C4-2B (cell line): ENCODE results near the gene MICAL2.

Experiments
- H3K27ac ChIP-seq: fragments of 450-650 bp; 2 replicates; pipeline ENCODE4 v1.5.1; 2017
- ZFX ChIP-seq: fragments of 450-650 bp; IDR thresholded peaks from 2 replicates; pipeline ENCODE4 v1.6.1; 2017
- TF ChIP-seq, protein P1 (sequence below): fragments of 450-650 bp; conservative IDR thresholded peaks from 2 replicates; pipeline ENCODE4 v1.5.1; 2017; ENCODE audit warnings: mild to moderate bottlenecking

Gene MICAL2

DNA sequence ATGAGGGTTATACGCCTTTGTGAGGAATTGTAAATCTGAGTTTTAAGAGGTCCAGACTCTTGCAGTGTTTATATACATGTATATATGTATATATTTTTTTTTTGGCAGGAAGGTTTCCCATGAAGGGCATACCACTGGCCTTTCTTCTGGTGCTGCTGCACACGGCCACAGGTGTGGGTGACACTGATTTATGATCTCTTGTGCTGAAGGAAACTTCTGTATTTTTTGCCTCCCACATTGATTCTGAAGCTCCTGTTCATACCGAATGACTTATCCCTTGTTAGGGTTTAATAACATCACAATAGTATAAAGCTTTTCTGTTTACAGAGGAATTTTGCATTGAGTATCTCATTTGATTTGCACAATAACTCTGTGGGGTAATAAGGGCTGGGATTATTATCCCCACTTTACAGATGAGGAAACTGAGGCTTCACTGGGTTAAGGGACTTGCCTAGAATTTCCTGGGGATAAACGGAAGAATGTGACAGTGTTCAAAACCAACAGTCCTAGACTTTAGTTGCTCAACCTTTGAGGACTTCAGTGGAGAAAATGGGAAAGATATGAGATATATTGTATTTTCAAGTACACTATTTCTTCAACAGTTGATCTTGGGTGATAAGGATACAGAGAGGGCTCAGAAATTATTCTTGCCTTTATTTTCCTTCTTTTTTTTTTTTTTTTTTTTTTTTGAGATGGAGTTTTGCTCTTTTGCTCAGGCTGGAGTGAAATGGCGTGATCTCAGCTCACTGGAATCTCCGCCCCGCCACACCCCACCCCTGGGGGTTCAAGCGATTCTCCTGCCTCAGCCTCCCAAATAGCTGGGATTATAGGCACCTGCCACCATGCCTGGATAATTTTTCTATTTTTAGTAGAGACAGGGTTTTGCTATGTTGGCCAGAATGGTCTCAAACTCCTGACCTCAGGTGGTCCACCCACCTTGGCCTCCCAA lies 70.1 kb downstream of the MICAL2 start:
- TF ChIP-seq, protein P1, sequence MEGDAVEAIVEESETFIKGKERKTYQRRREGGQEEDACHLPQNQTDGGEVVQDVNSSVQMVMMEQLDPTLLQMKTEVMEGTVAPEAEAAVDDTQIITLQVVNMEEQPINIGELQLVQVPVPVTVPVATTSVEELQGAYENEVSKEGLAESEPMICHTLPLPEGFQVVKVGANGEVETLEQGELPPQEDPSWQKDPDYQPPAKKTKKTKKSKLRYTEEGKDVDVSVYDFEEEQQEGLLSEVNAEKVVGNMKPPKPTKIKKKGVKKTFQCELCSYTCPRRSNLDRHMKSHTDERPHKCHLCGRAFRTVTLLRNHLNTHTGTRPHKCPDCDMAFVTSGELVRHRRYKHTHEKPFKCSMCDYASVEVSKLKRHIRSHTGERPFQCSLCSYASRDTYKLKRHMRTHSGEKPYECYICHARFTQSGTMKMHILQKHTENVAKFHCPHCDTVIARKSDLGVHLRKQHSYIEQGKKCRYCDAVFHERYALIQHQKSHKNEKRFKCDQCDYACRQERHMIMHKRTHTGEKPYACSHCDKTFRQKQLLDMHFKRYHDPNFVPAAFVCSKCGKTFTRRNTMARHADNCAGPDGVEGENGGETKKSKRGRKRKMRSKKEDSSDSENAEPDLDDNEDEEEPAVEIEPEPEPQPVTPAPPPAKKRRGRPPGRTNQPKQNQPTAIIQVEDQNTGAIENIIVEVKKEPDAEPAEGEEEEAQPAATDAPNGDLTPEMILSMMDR: no peak
- H3K27ac ChIP-seq: no peak overlapping the region

DNA sequence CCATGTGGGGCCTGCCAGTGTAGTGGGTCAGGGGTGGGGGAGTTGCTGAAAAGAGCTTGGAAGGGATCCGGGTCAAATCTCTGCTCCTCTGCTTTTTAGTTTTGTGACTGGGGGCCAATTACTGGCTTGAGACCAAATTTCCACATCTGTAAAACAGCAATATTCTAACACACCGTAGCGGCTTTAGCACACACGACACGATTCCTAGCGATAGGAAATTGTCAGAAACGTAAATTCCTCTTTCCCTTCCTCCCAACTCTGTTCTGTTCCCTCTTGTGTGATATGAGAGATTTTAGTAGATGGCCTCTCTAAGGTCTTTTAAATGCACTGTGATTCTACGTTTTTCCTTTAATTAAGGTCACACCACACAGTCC lies 71.9 kb downstream of the MICAL2 start:
- H3K27ac ChIP-seq: no peak overlapping the region

DNA sequence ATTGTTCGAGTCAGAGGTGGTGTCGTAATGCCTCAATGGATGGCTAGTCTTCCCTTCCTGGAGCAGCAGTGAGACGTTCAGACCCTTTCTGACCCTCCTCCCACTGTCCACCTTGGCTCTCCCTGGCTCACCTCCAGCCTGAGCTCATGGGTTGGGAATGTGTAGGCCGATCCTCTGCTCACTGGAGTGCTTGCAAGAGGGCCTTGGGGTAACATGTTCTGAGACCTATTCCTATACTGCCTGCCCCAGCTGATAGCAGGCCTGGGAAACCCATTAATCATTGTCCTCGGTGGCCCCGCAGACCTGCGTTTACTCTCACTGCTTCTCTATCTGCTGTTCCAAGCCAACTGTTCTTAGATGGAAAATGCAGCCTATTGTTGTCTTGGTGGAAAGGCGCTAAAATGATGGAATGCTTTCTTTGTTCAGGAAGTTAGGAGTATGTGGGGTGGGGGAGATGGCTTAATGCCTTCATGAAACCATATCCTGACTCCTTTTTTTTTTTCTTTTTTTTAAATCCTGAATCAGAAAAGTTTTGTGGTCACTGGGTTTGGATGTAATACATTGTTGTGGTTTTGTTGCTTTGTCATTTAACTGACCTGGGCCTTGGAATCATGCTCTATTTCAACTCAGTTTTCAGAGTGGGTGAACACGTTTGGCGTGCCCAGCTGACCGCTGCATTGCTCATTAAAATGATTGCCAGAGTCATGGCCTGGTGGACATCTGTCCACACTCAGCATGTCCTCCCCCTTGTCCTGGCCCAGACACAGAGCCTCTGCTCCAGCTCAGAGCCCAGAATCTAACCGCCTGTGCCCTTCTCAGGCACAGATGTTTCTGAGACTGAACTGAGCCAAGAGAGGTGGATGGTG lies 72.5 kb downstream of the MICAL2 start:
- H3K27ac ChIP-seq: no peak overlapping the region
- no peak for TF ChIP-seq ZFX
- TF ChIP-seq, protein P1: no peak

More for the DNA sequence above, 71.9 kb downstream of the MICAL2 start:
- TF ChIP-seq, protein P1: no peak
- TF ChIP-seq ZFX: no peak

DNA sequence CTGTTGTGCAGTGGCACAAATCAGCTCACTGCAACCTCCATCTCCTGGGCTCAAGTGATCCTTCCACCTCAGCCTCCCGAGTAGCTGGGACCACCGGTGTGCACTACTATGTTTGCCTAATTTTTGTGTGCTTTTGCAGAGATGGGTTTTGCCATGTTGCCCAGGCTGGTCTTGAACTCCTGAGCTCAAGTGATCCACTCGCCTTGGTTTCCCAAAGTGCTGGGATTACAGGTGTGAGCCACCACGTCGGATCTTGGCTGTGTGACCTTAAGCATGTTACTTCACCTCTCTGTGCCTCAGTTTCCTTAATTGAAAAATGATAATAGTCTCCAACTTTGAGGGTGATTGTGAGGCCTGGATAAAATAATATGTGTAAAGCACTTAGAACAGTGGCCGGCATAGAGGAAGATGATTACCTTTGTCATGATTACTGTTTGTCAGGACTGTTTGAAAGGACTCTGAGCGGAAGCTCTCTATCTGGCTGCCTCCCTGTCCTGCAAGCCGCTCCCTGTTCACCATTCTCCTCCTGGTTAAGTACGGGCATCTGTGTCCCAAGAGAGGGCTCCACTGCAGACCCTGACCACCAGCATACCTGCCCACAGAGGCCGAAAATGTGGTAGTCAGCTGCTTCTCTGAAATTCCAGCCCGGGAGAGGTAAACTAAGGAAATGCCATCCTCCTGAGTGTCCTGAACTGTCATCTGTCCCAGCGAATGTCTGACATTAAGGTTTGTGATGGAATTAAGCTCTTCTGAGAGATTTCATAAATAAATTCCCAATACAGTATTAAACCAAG lies 73.6 kb downstream of the MICAL2 start:
- H3K27ac ChIP-seq: no peak overlapping the region
- TF ChIP-seq, protein P1: no peak

DNA sequence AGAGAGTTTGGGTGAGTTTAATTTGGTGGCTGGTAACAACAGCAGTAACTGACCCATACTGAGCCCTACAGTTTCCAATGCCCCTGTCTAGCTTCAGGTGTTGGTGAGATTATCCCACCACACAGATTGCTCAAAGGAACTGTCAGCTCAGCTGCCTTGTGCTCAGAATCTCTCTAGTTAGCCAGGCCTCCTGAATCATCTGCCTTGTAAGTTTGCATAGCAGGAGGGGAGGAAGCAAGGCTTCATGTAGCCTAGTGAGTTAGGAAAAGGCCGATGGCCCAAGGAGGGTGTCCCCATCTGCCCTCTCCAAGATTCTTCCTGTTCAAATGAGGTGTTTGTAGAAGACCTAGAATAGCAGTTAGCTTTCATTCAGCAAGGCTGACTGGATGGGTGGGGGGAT lies 74.3 kb downstream of the MICAL2 start:
- TF ChIP-seq, protein P1: no peak
- TF ChIP-seq ZFX: no peak
- H3K27ac ChIP-seq: no peak overlapping the region

DNA sequence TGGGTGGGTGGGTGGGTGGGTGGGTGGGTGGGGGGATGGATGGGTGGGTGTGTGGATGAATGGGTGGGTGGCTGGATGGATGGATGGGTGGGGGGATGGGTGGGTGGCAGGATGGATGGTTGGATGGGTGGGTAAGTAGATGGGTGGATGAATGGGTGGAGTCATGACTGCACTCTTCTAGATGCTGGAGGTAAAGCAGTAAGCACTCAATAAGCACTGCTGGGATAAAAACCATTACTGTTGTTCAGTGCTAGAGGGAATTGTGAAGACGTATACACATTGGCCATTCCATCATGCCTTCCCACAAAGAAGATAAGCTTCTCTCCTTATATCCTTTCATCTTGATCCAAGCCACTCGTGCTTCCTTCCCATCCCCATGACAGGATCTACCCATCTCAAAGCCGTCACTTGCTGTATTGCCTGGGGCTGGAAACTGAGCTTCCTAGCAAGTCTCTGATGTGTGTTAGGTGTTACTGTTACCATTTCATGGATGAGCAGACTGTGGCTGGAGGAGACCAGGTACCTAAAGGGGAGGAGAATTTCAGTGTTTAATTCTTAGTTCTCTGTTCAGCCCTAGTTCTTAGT lies 74.8 kb downstream of the MICAL2 start:
- no peak overlapping the region for H3K27ac ChIP-seq
- TF ChIP-seq, protein P1: no peak
- no peak for TF ChIP-seq ZFX
